GM12865 (cell line): Measurements from ENCODE around the gene FNIP1.
A peak's percentile ranks its signal among the peaks of the same experiment; 100 is the strongest.
"Not testable (repeated sequence)": the region's sequence is repeated elsewhere in the genome, so short reads cannot be mapped to it uniquely, and the experiment has no call there.

Experiments
- DNase-seq: peaks from one replicate; pipeline ENCODE4 v3.0.0; 2010; ENCODE audit warnings: low read depth
- H3K4me3 ChIP-seq: 2 replicates; pipeline ENCODE4 v1.5.1; 2011; ENCODE audit warnings: mild to moderate bottlenecking, low read depth, low read length, control low read depth
- CTCF ChIP-seq: IDR thresholded peaks from 2 replicates; pipeline ENCODE4 v1.5.1; 2011; ENCODE audit warnings: low read length, control low read depth, low read depth, inconsistent platforms; ENCODE audit not compliant: insufficient read depth; ENCODE audit errors: missing control alignments

Gene FNIP1

DNA sequence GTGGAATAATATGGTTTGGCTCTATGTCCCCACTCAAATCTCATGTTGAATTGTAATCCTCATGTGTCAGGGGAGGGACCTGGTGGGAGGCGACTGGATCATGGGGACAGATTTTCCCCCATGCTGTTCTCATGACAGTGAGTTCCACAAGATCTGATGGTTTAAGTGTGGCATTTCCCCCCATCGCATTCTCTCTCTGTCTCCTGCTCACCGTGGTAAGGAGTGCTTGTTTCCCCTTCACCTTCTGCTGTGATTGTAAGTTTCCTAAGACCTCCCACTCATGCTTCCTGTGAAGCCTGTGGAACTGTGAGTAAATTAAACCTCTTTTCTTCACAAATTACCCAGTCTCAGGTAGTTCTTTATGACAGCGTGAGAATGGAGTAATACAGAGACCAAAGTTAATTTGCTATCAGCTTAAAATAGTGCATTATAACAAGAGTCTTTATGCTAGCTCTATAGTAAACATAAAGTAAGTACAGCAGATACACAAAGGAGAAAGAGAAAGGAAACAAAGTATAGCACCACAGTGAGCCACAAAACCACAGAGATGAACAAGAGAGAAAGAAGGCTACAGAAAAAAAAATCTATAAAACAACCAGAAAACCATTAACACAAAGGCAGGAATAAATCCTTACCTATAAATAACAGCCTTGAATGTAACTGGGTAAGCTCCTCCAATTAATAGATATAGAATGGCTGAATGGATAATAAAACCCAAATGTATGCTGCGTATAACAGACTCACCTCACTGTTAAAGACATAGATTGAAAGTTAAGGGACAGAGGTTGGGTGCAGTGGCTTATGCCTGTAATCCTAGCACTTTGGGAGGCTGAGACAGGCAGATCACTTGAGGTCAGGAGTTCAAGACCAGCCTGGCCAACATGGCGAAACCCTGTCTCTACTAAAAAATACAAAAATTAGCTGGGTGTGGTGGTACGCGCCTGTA lies 201.5 kb downstream of the FNIP1 start:
- no peak for TF ChIP-seq CTCF
- DNase-seq: peak; percentile 19
- H3K4me3 ChIP-seq: no peak overlapping the region

DNA sequence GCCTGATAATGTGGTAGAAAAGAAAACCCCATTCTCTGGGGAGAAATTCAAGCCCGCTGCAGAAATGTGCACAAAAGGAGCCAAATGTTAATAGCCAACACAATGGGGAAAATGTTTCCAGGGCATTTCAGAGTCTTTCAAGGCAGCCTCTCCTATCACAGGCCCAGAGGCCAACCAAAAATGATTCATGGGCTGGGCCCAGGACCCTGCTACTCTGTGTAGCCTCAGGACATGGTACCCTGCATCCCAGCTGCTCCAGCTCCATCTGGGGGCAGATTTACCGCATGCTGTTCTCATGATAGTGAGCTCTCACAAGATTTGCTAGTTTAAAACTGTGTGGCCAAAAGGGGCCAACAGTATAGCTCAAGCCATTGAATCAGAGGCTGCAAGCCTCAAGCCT lies 202.9 kb downstream of the FNIP1 start:
- no peak for TF ChIP-seq CTCF
- H3K4me3 ChIP-seq: no peak overlapping the region
- no peak for DNase-seq

GRCh38 chr5:131593436-131593835 lies 203.4 kb downstream of the FNIP1 start:
- DNase-seq, H3K4me3 ChIP-seq: not testable (repeated sequence)
